Colonic mucosa (tissue), 4 donors: ENCODE measurements around the gene ASIP. TPM values are rescaled to one million over a fixed set of nuclear protein-coding genes. Genes with fewer than 3 reads are reported as not detected.

Source experiments
- DNase-seq: peaks from one replicate; pipeline ENCODE4 v3.0.0-alpha.2; 2020
- H3K27ac ChIP-seq: fragments of 200-600 bp; one replicate; pipeline ENCODE4 v1.8.0; 2021
- H3K27me3 ChIP-seq: fragments of 200-600 bp; one replicate; pipeline ENCODE4 v1.8.0; 2021
- H3K36me3 ChIP-seq: fragments of 200-600 bp; one replicate; pipeline ENCODE4 v1.8.0; 2021
- H3K4me1 ChIP-seq: fragments of 200-600 bp; one replicate; pipeline ENCODE4 v1.8.0; 2021; ENCODE audit warnings: mild to moderate bottlenecking
- H3K4me3 ChIP-seq: fragments of 200-600 bp; one replicate; pipeline ENCODE4 v1.8.0; 2021
- H3K9ac ChIP-seq, 2 donors: one replicate each; pipeline ENCODE4 v1.7.0; 2013; ENCODE audit warnings: control low read depth in 2 of 2, low read depth in 2 of 2, low read length in 2 of 2
- H3K9me3 ChIP-seq: fragments of 200-600 bp; one replicate; pipeline ENCODE4 v1.8.0; 2021
- CTCF ChIP-seq: fragments of 200-600 bp; IDR thresholded peaks from one replicate; pipeline ENCODE4 v1.8.0; 2022; ENCODE audit warnings: antibody characterized with exemption, mild to moderate bottlenecking
- intact Hi-C: fragments of 100-400 bp; cut with DNase I; formaldehyde crosslinking; loops from one replicate; pipeline ENCODE4 v1.14.1; 2022
- total RNA-seq, 2 donors: library from RNA; stranded (reverse); fragmentation: NEBNext Ultra II Directional in 1 of 2; extraction: Animal tissue kit (Norgen Biotek cat#: 25700) in 1 of 2; gene quantifications; one replicate each; pipeline ENCODE4 v1.2.1, GENCODE V29; 2021
- donor health status: healthy.
- donor health status: DM: no; HTN: no; CAD: no.
- donor health status: DM: no; HTN: no; CAD: no.

ASIP gene
- total RNA-seq, 2 donors from 2014 or later = not detected

- H3K27me3 ChIP-seq = no peaks in the 10 kb centered on the region
- no peak overlapping the region for H3K9ac ChIP-seq
- DNase-seq = no peak
- no peak overlapping the region for H3K27ac ChIP-seq
- peaks cover 7% of the 10 kb centered on the region for H3K4me1 ChIP-seq
- intact Hi-C loops = loop anchor here (10.0 kb wide), 1 partner anchor 208 kb away; no protein-coding TSS in a partner anchor
- H3K36me3 ChIP-seq = no peaks in the 10 kb centered on the region
- H3K9me3 ChIP-seq = no peaks in the 10 kb centered on the region
- TF ChIP-seq CTCF = no peak
- no peak overlapping the region for H3K4me3 ChIP-seq
Observed at GRCh38 chr20:34316196-34316814, 75.1 kb downstream of the ASIP start.

Other genes starting within 250 kb of the ASIP start
- 100 to 1,000 TPM; 196 to 212 TPM for gene RALY, start 247.5 kb upstream of the ASIP start, total RNA-seq
- gene EIF2S2, start 129.2 kb upstream of the ASIP start, total RNA-seq = 10 to 100 TPM; 53.1 to 71.6 TPM
- gene AHCY, start 61.9 kb downstream of the ASIP start, total RNA-seq = 100 to 1,000 TPM in 1 of 2 donors, 10 to 100 TPM in 1; 79.4 to 192 TPM
- gene ITCH, start 121.8 kb downstream of the ASIP start, total RNA-seq = 10 to 100 TPM; 50.0 to 71.4 TPM